SJSA1 (cell line): ENCODE results near the gene CLASP2. TPM values are rescaled to one million over a fixed set of nuclear protein-coding genes. Genes with fewer than 3 reads are reported as not detected.
A peak's percentile ranks its signal among the peaks of the same experiment; 100 is the strongest.
"Not testable (repeated sequence)": the region's sequence is repeated elsewhere in the genome, so short reads cannot be mapped to it uniquely, and the experiment has no call there.

Experiments
- DNase-seq, 2 experiments: peaks; one replicate each; pipeline ENCODE4 v3.0.0-alpha.2; 2015 to 2020; ENCODE audit warnings: low spot score in 2 of 2, low read depth in 1 of 2
- H3K27ac ChIP-seq: fragments of 250-450 bp; sonication (Bioruptor Pico); 2 replicates; pipeline ENCODE4 v1.5.1; 2020; ENCODE audit warnings: mild to moderate bottlenecking, moderate library complexity
- H3K27me3 ChIP-seq: fragments of 250-450 bp; sonication (Bioruptor Pico); replicated peaks from 2 replicates; pipeline ENCODE4 v1.5.1; 2020; ENCODE audit warnings: mild to moderate bottlenecking, moderate library complexity
- H3K36me3 ChIP-seq: fragments of 250-450 bp; sonication (Bioruptor Pico); 2 replicates; pipeline ENCODE4 v1.5.1; 2020; ENCODE audit warnings: mild to moderate bottlenecking
- H3K4me1 ChIP-seq: fragments of 250-450 bp; sonication (Bioruptor Pico); replicated peaks from 2 replicates; pipeline ENCODE4 v1.6.1; 2021; ENCODE audit warnings: mild to moderate bottlenecking
- H3K4me3 ChIP-seq: fragments of 250-450 bp; sonication (Bioruptor Pico); 2 replicates; pipeline ENCODE4 v1.5.1; 2020; ENCODE audit warnings: mild to moderate bottlenecking
- H3K9me3 ChIP-seq: fragments of 250-450 bp; sonication (Bioruptor Pico); replicated peaks from 2 replicates; pipeline ENCODE4 v1.5.1; 2020; ENCODE audit warnings: mild to moderate bottlenecking
- total RNA-seq: library from RNA; depleted of rRNA; stranded (reverse); fragments of >200 nt; shearing (Covaris generic); gene quantifications from 2 replicates; pipeline ENCODE4 v1.2.3, GENCODE V29; 2014; rRNA removed

The CLASP2 gene
- 36.8 and 51.2 TPM in 2 replicates for total RNA-seq

- Histone ChIP-seq H3K27me3 (no peaks in the 10 kb centered on the region), H3K27ac (peak within 1 kb of the TSS; percentile 76), H3K4me3 (peak within 1 kb of the TSS; percentile 84), H3K4me1 (peaks cover 21% of the 10 kb centered on the region), H3K36me3 (peaks cover 4% of the 10 kb centered on the region; the same call in 1 of the 2 replicates), H3K9me3 (no peaks in the 10 kb centered on the region)
- peak; percentile 82 to 88 for DNase-seq
Observed at GRCh38 chr3:33717866-33718594, at the start of gene CLASP2. Gene CLASP2 (minus strand): TSS chr3:33718254. CDS start chr3:33718002, 252 bp downstream.

- no peak overlapping the region for H3K27ac ChIP-seq
- no peaks in the 10 kb centered on the region for H3K36me3 ChIP-seq
- H3K27me3 ChIP-seq: no peaks in the 10 kb centered on the region
- H3K4me1 ChIP-seq: no peaks in the 10 kb centered on the region
- no peaks in the 10 kb centered on the region for H3K9me3 ChIP-seq
- no peak overlapping the region for H3K4me3 ChIP-seq
- DNase-seq: no peak
Observed at GRCh38 chr3:33758864-33759263, 40.8 kb upstream of the CLASP2 start.

GRCh38 chr3:33758281-33758680, 40.2 kb upstream of the CLASP2 start:
- Histone ChIP-seq H3K4me1 (no peaks in the 10 kb centered on the region), H3K27me3 (no peaks in the 10 kb centered on the region)

GRCh38 chr3:33754391-33754790, 36.3 kb upstream of the CLASP2 start:
- H3K4me3 ChIP-seq, H3K9me3 ChIP-seq, H3K27me3 ChIP-seq, H3K4me1 ChIP-seq, DNase-seq, H3K36me3 ChIP-seq, H3K27ac ChIP-seq: not testable (repeated sequence)

More at GRCh38 chr3:33758281-33758680, 40.2 kb upstream of the CLASP2 start:
- Histone ChIP-seq H3K36me3 (no peaks in the 10 kb centered on the region), H3K4me3 (no peak overlapping the region), H3K27ac (no peak overlapping the region), H3K9me3 (no peaks in the 10 kb centered on the region)
- no peak for DNase-seq

- H3K27ac ChIP-seq: no peak overlapping the region
- peak in 1 of 2 experiments; percentile 6 for DNase-seq
- H3K4me3 ChIP-seq: no peak overlapping the region
- no peaks in the 10 kb centered on the region; the same call in 1 of the 2 replicates for H3K4me1 ChIP-seq
- H3K9me3 ChIP-seq: no peaks in the 10 kb centered on the region
- H3K27me3 ChIP-seq: no peaks in the 10 kb centered on the region
- H3K36me3 ChIP-seq: no peaks in the 10 kb centered on the region
Observed at GRCh38 chr3:33751336-33751735, 33.3 kb upstream of the CLASP2 start.

- no peaks in the 10 kb centered on the region; the same call in 1 of the 2 replicates for H3K4me1 ChIP-seq
- no peaks in the 10 kb centered on the region for H3K9me3 ChIP-seq
- H3K27me3 ChIP-seq: no peaks in the 10 kb centered on the region
- no peak overlapping the region for H3K4me3 ChIP-seq
- H3K36me3 ChIP-seq: no peaks in the 10 kb centered on the region
- DNase-seq: no peak
- no peak overlapping the region for H3K27ac ChIP-seq
Observed at GRCh38 chr3:33750211-33750548, 32.1 kb upstream of the CLASP2 start.

- H3K36me3 ChIP-seq: no peaks in the 10 kb centered on the region
- no peak for DNase-seq
- no peaks in the 10 kb centered on the region for H3K27me3 ChIP-seq
- H3K9me3 ChIP-seq: no peaks in the 10 kb centered on the region
- H3K27ac ChIP-seq: no peak overlapping the region
- H3K4me1 ChIP-seq: no peaks in the 10 kb centered on the region; the same call in 1 of the 2 replicates
- no peak overlapping the region for H3K4me3 ChIP-seq
Observed at GRCh38 chr3:33749546-33750210, 31.6 kb upstream of the CLASP2 start.

GRCh38 chr3:33746416-33747116, 28.5 kb upstream of the CLASP2 start:
- DNase-seq: no peak
- H3K27ac ChIP-seq: no peak overlapping the region
- H3K9me3 ChIP-seq: no peaks in the 10 kb centered on the region
- no peaks in the 10 kb centered on the region; the same call in 1 of the 2 replicates for H3K27me3 ChIP-seq
- no peaks in the 10 kb centered on the region for H3K36me3 ChIP-seq
- H3K4me1 ChIP-seq: no peaks in the 10 kb centered on the region
- no peak overlapping the region for H3K4me3 ChIP-seq

- Histone ChIP-seq H3K4me3 (no peak overlapping the region), H3K9me3 (no peaks in the 10 kb centered on the region), H3K27ac (no peak overlapping the region), H3K36me3 (no peaks in the 10 kb centered on the region), H3K4me1 (no peaks in the 10 kb centered on the region), H3K27me3 (peaks cover 7% of the 10 kb centered on the region)
- DNase-seq: no peak
Observed at GRCh38 chr3:33737146-33737545, 19.1 kb upstream of the CLASP2 start.

- H3K27ac ChIP-seq: no peak overlapping the region
- DNase-seq: no peak
- H3K4me1 ChIP-seq: no peaks in the 10 kb centered on the region
Observed at GRCh38 chr3:33732394-33732793, 14.3 kb upstream of the CLASP2 start.

GRCh38 chr3:33729993-33730392, 11.9 kb upstream of the CLASP2 start:
- Histone ChIP-seq H3K4me1 (no peaks in the 10 kb centered on the region), H3K27me3 (no peaks in the 10 kb centered on the region), H3K36me3 (no peaks in the 10 kb centered on the region), H3K4me3 (no peak overlapping the region), H3K27ac (no peak overlapping the region), H3K9me3 (no peaks in the 10 kb centered on the region)
- DNase-seq: no peak

More at GRCh38 chr3:33732394-33732793, 14.3 kb upstream of the CLASP2 start:
- H3K9me3 ChIP-seq: no peaks in the 10 kb centered on the region
- H3K27me3 ChIP-seq: no peaks in the 10 kb centered on the region
- H3K4me3 ChIP-seq: no peak overlapping the region
- no peaks in the 10 kb centered on the region for H3K36me3 ChIP-seq

GRCh38 chr3:33724256-33724655, 6.2 kb upstream of the CLASP2 start:
- H3K9me3 ChIP-seq: no peaks in the 10 kb centered on the region
- no peak for DNase-seq
- H3K4me3 ChIP-seq: no peak overlapping the region
- H3K27me3 ChIP-seq: no peaks in the 10 kb centered on the region
- no peaks in the 10 kb centered on the region for H3K36me3 ChIP-seq
- H3K4me1 ChIP-seq: peaks cover 18% of the 10 kb centered on the region
- H3K27ac ChIP-seq: no peak overlapping the region

- peaks cover 2% of the 10 kb centered on the region; the same call in 1 of the 2 replicates for H3K36me3 ChIP-seq
- H3K4me3 ChIP-seq: no peak overlapping the region
- DNase-seq: peak in 1 of 2 experiments; percentile 41
- peaks cover 25% of the 10 kb centered on the region for H3K4me1 ChIP-seq
- peak overlapping the region; percentile 71 for H3K27ac ChIP-seq
- H3K9me3 ChIP-seq: no peaks in the 10 kb centered on the region
- H3K27me3 ChIP-seq: no peaks in the 10 kb centered on the region
Observed at GRCh38 chr3:33722626-33723370, 4.7 kb upstream of the CLASP2 start.
